Measurements from ENCODE around the gene PEX16. TPM values are rescaled to one million over a fixed set of nuclear protein-coding genes. Genes with fewer than 3 reads are reported as not detected.
A peak's percentile ranks its signal among the peaks of the same experiment; 100 is the strongest.

Gene PEX16
- total and polyA plus RNA-seq, 9 of the 15 experiments (the other 6 are each of a cell fraction or from before 2014, with no cell fraction given), result 1.5 to 43.9 (median 14.6) TPM

DNA sequence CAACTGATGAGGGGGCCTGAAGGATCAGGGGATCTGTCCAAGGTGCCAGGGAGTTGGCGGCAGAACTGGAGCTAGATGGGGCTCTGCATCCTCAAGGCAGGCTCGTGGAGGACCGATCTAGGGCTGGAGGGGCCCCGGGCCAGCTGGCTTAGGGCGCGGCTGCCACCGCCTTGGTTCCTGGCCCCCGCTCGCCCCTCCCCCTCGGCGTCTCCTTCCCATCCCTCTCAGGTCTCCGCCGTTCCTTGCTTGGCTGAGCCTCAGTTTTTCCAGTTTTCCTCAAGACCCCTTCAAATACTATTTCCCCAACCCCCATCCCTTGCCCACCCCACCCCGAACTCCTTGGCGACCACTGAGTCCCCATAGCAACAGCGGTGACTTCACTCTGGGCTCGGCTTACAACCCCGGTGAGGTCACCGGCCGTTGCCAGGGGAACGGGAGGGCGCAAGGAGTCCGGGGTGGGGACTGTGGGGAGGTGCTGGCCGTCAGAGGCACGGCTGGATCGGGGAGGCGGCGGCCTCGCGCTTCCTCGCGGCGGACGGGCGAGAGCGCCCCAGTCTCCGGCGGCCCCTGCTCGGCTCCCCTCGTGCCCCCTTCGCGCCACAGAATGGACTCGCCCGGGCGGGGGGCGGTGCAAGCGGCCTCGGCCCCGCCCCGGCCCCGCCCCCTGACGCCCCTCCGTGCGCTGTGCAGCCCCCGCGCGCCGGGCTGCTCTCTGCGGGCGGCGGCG lies 18.1 kb downstream of the PEX16 start (continued):
- peak; percentile 66 for TF ChIP-seq CCNT2 (IDR thresholded peaks at IDR 0.05; ENCODE audit: borderline replicate concordance, extremely low read depth, insufficient read length, low read depth, low read length)
- 0 out of 2 replicates have a peak, but pooled peaks have one; percentile 16 for TF ChIP-seq PHF8 (IDR thresholded peaks at IDR 0.05; ENCODE audit: borderline replicate concordance, low read length)
- TF ChIP-seq, protein P1, sequence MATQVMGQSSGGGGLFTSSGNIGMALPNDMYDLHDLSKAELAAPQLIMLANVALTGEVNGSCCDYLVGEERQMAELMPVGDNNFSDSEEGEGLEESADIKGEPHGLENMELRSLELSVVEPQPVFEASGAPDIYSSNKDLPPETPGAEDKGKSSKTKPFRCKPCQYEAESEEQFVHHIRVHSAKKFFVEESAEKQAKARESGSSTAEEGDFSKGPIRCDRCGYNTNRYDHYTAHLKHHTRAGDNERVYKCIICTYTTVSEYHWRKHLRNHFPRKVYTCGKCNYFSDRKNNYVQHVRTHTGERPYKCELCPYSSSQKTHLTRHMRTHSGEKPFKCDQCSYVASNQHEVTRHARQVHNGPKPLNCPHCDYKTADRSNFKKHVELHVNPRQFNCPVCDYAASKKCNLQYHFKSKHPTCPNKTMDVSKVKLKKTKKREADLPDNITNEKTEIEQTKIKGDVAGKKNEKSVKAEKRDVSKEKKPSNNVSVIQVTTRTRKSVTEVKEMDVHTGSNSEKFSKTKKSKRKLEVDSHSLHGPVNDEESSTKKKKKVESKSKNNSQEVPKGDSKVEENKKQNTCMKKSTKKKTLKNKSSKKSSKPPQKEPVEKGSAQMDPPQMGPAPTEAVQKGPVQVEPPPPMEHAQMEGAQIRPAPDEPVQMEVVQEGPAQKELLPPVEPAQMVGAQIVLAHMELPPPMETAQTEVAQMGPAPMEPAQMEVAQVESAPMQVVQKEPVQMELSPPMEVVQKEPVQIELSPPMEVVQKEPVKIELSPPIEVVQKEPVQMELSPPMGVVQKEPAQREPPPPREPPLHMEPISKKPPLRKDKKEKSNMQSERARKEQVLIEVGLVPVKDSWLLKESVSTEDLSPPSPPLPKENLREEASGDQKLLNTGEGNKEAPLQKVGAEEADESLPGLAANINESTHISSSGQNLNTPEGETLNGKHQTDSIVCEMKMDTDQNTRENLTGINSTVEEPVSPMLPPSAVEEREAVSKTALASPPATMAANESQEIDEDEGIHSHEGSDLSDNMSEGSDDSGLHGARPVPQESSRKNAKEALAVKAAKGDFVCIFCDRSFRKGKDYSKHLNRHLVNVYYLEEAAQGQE (IDR thresholded peaks at IDR 0.05; ENCODE audit: borderline replicate concordance), result peak; percentile 97
- TF ChIP-seq, protein P1 (CRISPR knock-in tag; IDR thresholded peaks at IDR 0.05; ENCODE audit: low read depth), result peak; percentile 94
- 0 out of 2 replicates have a peak, but pooled peaks have one; percentile 17 for TF ChIP-seq EP300 (IDR thresholded peaks at IDR 0.05; ENCODE audit: low read length)
- TF ChIP-seq SMAD1 (IDR thresholded peaks at IDR 0.05; ENCODE audit: low read depth, low read length, partially characterized antibody), result no peak
- TF ChIP-seq TBP (optimal IDR thresholded peaks at IDR 0.05; ENCODE audit: low read depth, low read length), result peak; percentile 38
- peak; percentile 96 for TF ChIP-seq ZBTB17 (CRISPR knock-in tag; IDR thresholded peaks at IDR 0.05)
- TF ChIP-seq NCOA2 (IDR thresholded peaks at IDR 0.05; ENCODE audit: partially characterized antibody in 2 of 2), result no peak
- TF ChIP-seq, protein P2, sequence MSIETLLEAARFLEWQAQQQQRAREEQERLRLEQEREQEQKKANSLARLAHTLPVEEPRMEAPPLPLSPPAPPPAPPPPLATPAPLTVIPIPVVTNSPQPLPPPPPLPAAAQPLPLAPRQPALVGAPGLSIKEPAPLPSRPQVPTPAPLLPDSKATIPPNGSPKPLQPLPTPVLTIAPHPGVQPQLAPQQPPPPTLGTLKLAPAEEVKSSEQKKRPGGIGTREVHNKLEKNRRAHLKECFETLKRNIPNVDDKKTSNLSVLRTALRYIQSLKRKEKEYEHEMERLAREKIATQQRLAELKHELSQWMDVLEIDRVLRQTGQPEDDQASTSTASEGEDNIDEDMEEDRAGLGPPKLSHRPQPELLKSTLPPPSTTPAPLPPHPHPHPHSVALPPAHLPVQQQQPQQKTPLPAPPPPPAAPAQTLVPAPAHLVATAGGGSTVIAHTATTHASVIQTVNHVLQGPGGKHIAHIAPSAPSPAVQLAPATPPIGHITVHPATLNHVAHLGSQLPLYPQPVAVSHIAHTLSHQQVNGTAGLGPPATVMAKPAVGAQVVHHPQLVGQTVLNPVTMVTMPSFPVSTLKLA (conservative IDR thresholded peaks at IDR 0.05), result no peak; a peak in 1 of 4 replicates
- TF ChIP-seq, protein P3, sequence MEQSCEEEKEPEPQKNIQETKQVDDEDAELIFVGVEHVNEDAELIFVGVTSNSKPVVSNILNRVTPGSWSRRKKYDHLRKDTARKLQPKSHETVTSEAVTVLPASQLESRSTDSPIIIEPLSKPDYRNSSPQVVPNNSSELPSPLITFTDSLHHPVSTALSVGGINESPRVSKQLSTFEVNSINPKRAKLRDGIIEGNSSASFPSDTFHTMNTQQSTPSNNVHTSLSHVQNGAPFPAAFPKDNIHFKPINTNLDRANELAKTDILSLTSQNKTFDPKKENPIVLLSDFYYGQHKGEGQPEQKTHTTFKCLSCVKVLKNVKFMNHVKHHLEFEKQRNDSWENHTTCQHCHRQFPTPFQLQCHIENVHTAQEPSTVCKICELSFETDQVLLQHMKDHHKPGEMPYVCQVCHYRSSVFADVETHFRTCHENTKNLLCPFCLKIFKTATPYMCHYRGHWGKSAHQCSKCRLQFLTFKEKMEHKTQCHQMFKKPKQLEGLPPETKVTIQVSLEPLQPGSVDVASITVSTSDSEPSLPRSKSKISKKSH (CRISPR knock-in tag; IDR thresholded peaks at IDR 0.05), result no peak
- TF ChIP-seq MTA3 (IDR thresholded peaks at IDR 0.05; ENCODE audit: borderline replicate concordance), result no peak
- TF ChIP-seq RBM22 (IDR thresholded peaks at IDR 0.05; ENCODE audit: low read depth, low read length, poor library complexity, severe bottlenecking), result peak; percentile 100
- TF ChIP-seq, protein P4, sequence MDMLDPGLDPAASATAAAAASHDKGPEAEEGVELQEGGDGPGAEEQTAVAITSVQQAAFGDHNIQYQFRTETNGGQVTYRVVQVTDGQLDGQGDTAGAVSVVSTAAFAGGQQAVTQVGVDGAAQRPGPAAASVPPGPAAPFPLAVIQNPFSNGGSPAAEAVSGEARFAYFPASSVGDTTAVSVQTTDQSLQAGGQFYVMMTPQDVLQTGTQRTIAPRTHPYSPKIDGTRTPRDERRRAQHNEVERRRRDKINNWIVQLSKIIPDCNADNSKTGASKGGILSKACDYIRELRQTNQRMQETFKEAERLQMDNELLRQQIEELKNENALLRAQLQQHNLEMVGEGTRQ (CRISPR knock-in tag; IDR thresholded peaks at IDR 0.05), result no peak

Measured in K562 (cell line).